Sigmoid colon (tissue), 7 donors: Measurements from ENCODE around the gene CEMIP. TPM values are rescaled to one million over a fixed set of nuclear protein-coding genes. Genes with fewer than 3 reads are reported as not detected.

Experiments used
- DNase-seq: peaks from one replicate; pipeline ENCODE4 v3.0.0-alpha.2; 2019
- H3K27ac ChIP-seq, 4 donors: fragments of 200-600 bp; sonication (generic); one replicate each; pipeline ENCODE4 v1.5.1; 2016 to 2019; ENCODE audit warnings: mild to moderate bottlenecking in 1 of 4
- H3K27me3 ChIP-seq, 3 donors: fragments of 200-600 bp; sonication (generic); one replicate each; pipeline ENCODE4 v1.5.1; 2019; ENCODE audit warnings: mild to moderate bottlenecking in 1 of 3
- H3K36me3 ChIP-seq, 4 donors: fragments of 200-600 bp; sonication (generic); one replicate each; pipeline ENCODE4 v1.5.1; 2016 to 2019
- H3K4me1 ChIP-seq, 4 donors: fragments of 200-600 bp; sonication (generic); one replicate each; pipeline ENCODE4 v1.5.1; 2017 to 2019
- H3K4me3 ChIP-seq, 4 donors: fragments of 200-600 bp; sonication (generic); one replicate each; pipeline ENCODE4 v1.5.1; 2017 to 2019; ENCODE audit warnings: mild to moderate bottlenecking in 2 of 4, moderate library complexity in 1 of 4
- H3K9me3 ChIP-seq, 4 donors: fragments of 200-600 bp in 3 of 4; sonication (generic) in 3 of 4; one replicate each; pipeline versions ENCODE4 v1.5.1 to v1.6.1; 2013 to 2019
- CTCF ChIP-seq, 4 experiments: fragments of 450-650 bp in 3 of 4; fragments of 200-600 bp in 1 of 4; IDR thresholded peaks; one replicate each; pipeline ENCODE4 v1.5.1; 2016 to 2019; ENCODE audit warnings: antibody characterized with exemption in 4 of 4, mild to moderate bottlenecking in 3 of 4, moderate library complexity in 2 of 4
- EP300 ChIP-seq, 4 donors: sonication (generic); formaldehyde crosslinking; IDR thresholded peaks; one replicate each; pipeline ENCODE4 v1.6.1; 2017; ENCODE audit warnings: antibody characterized with exemption in 4 of 4
- POLR2A ChIP-seq, 2 donors: fragments of 450-650 bp; IDR thresholded peaks; one replicate each; pipeline ENCODE4 v1.6.1; 2016; ENCODE audit warnings: antibody characterized with exemption in 2 of 2, mild to moderate bottlenecking in 2 of 2, moderate library complexity in 2 of 2
- POLR2AphosphoS5 ChIP-seq, 4 donors: sonication (generic); formaldehyde crosslinking; IDR thresholded peaks; one replicate each; pipeline ENCODE4 v1.6.1; 2017; ENCODE audit warnings: antibody characterized with exemption in 4 of 4
- WGBS, 2 donors: extraction: QIAGEN DNeasy Blood & Tissue Kit; methylation state at CpG; one replicate each; pipeline ENCODE4 v1.1.7; 2013; 5-methylcytosine and 5-hydroxymethylcytosine counted together
- intact Hi-C: fragments of 100-400 bp; cut with DNase I; formaldehyde crosslinking; loops from one replicate; pipeline ENCODE4 v1.15.1; 2023
- polyA plus RNA-seq, 3 donors: library from polyadenylated mRNA; stranded (reverse); fragments of 200-250 nt; gene quantifications; one replicate each; pipeline ENCODE4 v1.2.3, GENCODE V29; 2013
- total RNA-seq, 4 donors: library from RNA; depleted of rRNA; stranded (reverse); fragments of >200 nt; gene quantifications; one replicate each; pipeline ENCODE4 v1.1.0, GENCODE V29; 2016
- donor health status: healthy with polysubstance abuse.
- donor health status: Bipolar disorder and iron deficiency.
- donor health status: healthy.

The CEMIP gene
- total and polyA plus RNA-seq, 7 donors: under 0.01 to 2.1 (median under 0.01) TPM; not detected in 2

GRCh38 chr15:80942746-80943565 is 163.8 kb downstream of the CEMIP start:
- 93 to 94% methylated on average over 16 of the region's 16 CpGs for WGBS, 2 donors
- DNase-seq: peak; percentile 80
- intact Hi-C loops: no loop called here
- Histone ChIP-seq H3K9me3 (no peaks in the 10 kb centered on the region), H3K36me3 (peaks cover 0 to 27% (median 14%) of the 10 kb centered on the region in 4 donors), H3K27ac (peak overlapping the region in 2 of 4 donors; percentile 21 to 61), H3K27me3 (no peaks in the 10 kb centered on the region), H3K4me1 (peaks cover 0 to 33% (median 29%) of the 10 kb centered on the region in 4 donors), H3K4me3 (no peak overlapping the region)
- TF ChIP-seq CTCF (IDR thresholded peaks at IDR 0.05) (peak in 1 of 4 experiments; percentile 11), POLR2A (IDR thresholded peaks at IDR 0.05) (no peak), EP300 (IDR thresholded peaks at IDR 0.05) (peak in 1 of 4 donors; percentile 17), POLR2AphosphoS5 (IDR thresholded peaks at IDR 0.05) (peak in 3 of 4 donors; percentile 15 to 76 (median 43))

GRCh38 chr15:80944818-80945217 is 165.6 kb downstream of the CEMIP start:
- Histone ChIP-seq H3K4me3 (no peak overlapping the region), H3K27ac (no peak overlapping the region), H3K9me3 (no peaks in the 10 kb centered on the region), H3K27me3 (no peaks in the 10 kb centered on the region), H3K4me1 (peaks cover 0 to 25% (median 23%) of the 10 kb centered on the region in 4 donors), H3K36me3 (peaks cover 0 to 44% (median 27%) of the 10 kb centered on the region in 4 donors)
- DNase-seq: no peak
- intact Hi-C loops: no loop called here
- WGBS, 2 donors: 96 to 99% methylated on average over 3 of the region's 3 CpGs
- no peak for TF ChIP-seq EP300 (IDR thresholded peaks at IDR 0.05)
- TF ChIP-seq POLR2AphosphoS5 (IDR thresholded peaks at IDR 0.05): no peak
- no peak for TF ChIP-seq POLR2A (IDR thresholded peaks at IDR 0.05)
- TF ChIP-seq CTCF (IDR thresholded peaks at IDR 0.05): no peak

DNA sequence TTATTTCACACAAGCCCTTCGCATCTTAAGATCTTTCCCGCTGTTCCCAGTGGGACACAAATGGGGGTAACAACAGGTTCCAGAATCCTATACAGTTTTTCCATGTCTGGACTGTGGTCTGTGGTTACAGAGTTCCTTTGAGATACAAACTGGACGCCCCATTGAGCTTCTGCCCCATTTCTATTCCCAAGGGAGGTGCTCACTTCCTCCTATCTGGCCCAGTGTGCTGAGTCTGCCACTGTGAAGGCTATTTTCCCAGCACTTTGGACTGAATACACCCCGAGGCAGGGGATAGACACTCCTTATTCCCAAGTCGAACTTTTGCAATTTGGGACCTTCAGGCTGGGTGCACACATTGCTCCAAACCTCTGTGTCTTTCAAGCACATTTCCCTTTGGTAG is 166.4 kb downstream of the CEMIP start:
- Histone ChIP-seq H3K4me1 (peaks cover 0 to 17% (median 15%) of the 10 kb centered on the region in 4 donors), H3K4me3 (no peak overlapping the region), H3K27me3 (no peaks in the 10 kb centered on the region), H3K27ac (no peak overlapping the region), H3K9me3 (no peaks in the 10 kb centered on the region), H3K36me3 (peaks cover 0 to 52% (median 33%) of the 10 kb centered on the region in 4 donors)
- no peak for DNase-seq
- TF ChIP-seq POLR2A (IDR thresholded peaks at IDR 0.05) (no peak), EP300 (IDR thresholded peaks at IDR 0.05) (no peak), POLR2AphosphoS5 (IDR thresholded peaks at IDR 0.05) (no peak), CTCF (IDR thresholded peaks at IDR 0.05) (no peak)
- intact Hi-C loops: no loop called here
- 85 to 90% methylated on average over 5 of the region's 5 CpGs for WGBS, 2 donors

GRCh38 chr15:80946576-80946975 is 167.4 kb downstream of the CEMIP start:
- intact Hi-C loops: no loop called here
- H3K4me1 ChIP-seq: peaks cover 0 to 14% (median 13%) of the 10 kb centered on the region in 4 donors
- 96 to 97% methylated on average over 8 of the region's 8 CpGs for WGBS, 2 donors
- DNase-seq: no peak
- H3K27ac ChIP-seq: no peak overlapping the region
- peaks cover 0 to 62% (median 37%) of the 10 kb centered on the region in 4 donors for H3K36me3 ChIP-seq
- TF ChIP-seq POLR2A (IDR thresholded peaks at IDR 0.05): no peak
- no peak for TF ChIP-seq EP300 (IDR thresholded peaks at IDR 0.05)
- TF ChIP-seq CTCF (IDR thresholded peaks at IDR 0.05): no peak
- TF ChIP-seq POLR2AphosphoS5 (IDR thresholded peaks at IDR 0.05): no peak
- no peaks in the 10 kb centered on the region for H3K27me3 ChIP-seq
- no peak overlapping the region for H3K4me3 ChIP-seq
- H3K9me3 ChIP-seq: no peaks in the 10 kb centered on the region
